ENCODE results near the gene CCNK.

The CCNK gene

GRCh38 chr14:99508896-99509629, 27.9 kb downstream of the CCNK start:
- no peaks in the 10 kb centered on the region for H3K9me3 Mint-ChIP-seq
- no peak for TF ChIP-seq CTCF (IDR thresholded peaks at IDR 0.05)
- peak overlapping the region; percentile 87 for H3K27ac Mint-ChIP-seq
- peaks cover 12% of the 10 kb centered on the region for H3K4me1 Mint-ChIP-seq
- H3K4me3 Mint-ChIP-seq = no peak overlapping the region
- peaks cover 41% of the 10 kb centered on the region for H3K36me3 Mint-ChIP-seq (ENCODE audit: low read depth)
- H3K27me3 Mint-ChIP-seq (ENCODE audit: low read depth, poor library complexity) = peaks cover 2% of the 10 kb centered on the region
- DNase-seq = no peak

GRCh38 chr14:99509871-99510555, 28.8 kb downstream of the CCNK start:
- Mint-ChIP-seq H3K27ac (no peak overlapping the region), H3K4me3 (no peak overlapping the region), H3K27me3 (ENCODE audit: low read depth, poor library complexity) (peaks cover 2% of the 10 kb centered on the region), H3K4me1 (peaks cover 12% of the 10 kb centered on the region), H3K36me3 (ENCODE audit: low read depth) (peaks cover 32% of the 10 kb centered on the region), H3K9me3 (no peaks in the 10 kb centered on the region)
- TF ChIP-seq CTCF (IDR thresholded peaks at IDR 0.05) = no peak
- no peak for DNase-seq

GRCh38 chr14:99510556-99511139, 29.4 kb downstream of the CCNK start:
- Mint-ChIP-seq H3K36me3 (ENCODE audit: low read depth) (peaks cover 27% of the 10 kb centered on the region), H3K9me3 (no peaks in the 10 kb centered on the region), H3K4me1 (peaks cover 12% of the 10 kb centered on the region), H3K27ac (no peak overlapping the region), H3K27me3 (ENCODE audit: low read depth, poor library complexity) (peaks cover 2% of the 10 kb centered on the region), H3K4me3 (no peak overlapping the region)
- no peak for TF ChIP-seq CTCF (IDR thresholded peaks at IDR 0.05)
- no peak for DNase-seq

GRCh38 chr14:99511421-99512109, 30.4 kb downstream of the CCNK start:
- peak overlapping the region; percentile 62 for H3K27ac Mint-ChIP-seq
- H3K27me3 Mint-ChIP-seq (ENCODE audit: low read depth, poor library complexity) = peaks cover 2% of the 10 kb centered on the region
- H3K36me3 Mint-ChIP-seq (ENCODE audit: low read depth) = peaks cover 18% of the 10 kb centered on the region
- H3K4me3 Mint-ChIP-seq = no peak overlapping the region
- no peak for DNase-seq
- no peaks in the 10 kb centered on the region for H3K9me3 Mint-ChIP-seq
- H3K4me1 Mint-ChIP-seq = peaks cover 12% of the 10 kb centered on the region
- no peak for TF ChIP-seq CTCF (IDR thresholded peaks at IDR 0.05)

GRCh38 chr14:99512110-99512449, 30.9 kb downstream of the CCNK start:
- Mint-ChIP-seq H3K9me3 (no peaks in the 10 kb centered on the region), H3K36me3 (ENCODE audit: low read depth) (peaks cover 13% of the 10 kb centered on the region), H3K4me3 (no peak overlapping the region), H3K27me3 (ENCODE audit: low read depth, poor library complexity) (peaks cover 2% of the 10 kb centered on the region), H3K4me1 (peaks cover 12% of the 10 kb centered on the region), H3K27ac (peak overlapping the region; percentile 62)
- no peak for DNase-seq
- no peak for TF ChIP-seq CTCF (IDR thresholded peaks at IDR 0.05)
